NCI-H1417 treated with DMSO at 0.1 percent for 48 hours (cell line): Measurements from ENCODE around the gene PHACTR3.

Source experiments
- DNase-seq: peaks from one replicate; lab custom pipeline; 2025; lab: John Stamatoyannopoulos, UW

The PHACTR3 gene

DNA sequence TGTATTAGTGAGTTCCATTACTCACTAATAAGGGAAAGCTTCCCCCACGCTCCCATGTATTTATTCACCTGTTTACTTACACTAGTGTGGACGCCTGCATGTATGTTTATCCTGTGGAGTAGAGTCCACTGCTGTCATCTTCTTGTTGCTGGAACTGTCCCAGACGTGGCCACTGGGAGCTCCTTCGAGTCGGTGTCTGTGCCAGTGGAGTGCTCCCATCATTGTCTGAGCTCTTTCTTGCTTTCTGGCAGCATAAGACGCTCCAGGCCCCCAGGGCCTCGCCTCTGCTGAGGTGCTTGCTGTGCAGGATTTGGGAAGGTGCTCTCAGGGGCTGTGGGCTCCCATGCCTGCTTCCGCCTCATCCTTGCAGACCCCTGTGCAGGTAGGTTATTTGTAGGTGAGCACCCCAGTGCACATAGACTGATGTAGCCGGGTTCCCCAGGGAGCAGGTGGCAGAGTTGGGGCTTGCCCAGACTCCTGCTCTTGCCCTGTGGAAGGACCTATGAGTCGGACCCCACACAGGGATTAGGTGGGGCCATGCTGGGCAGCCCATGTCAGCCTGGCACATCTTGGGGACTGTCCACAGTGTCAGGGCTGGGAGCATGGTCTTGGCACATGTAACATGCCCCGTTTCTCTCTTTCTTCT, 16.6 kb downstream of the PHACTR3 start:
- DNase-seq = no peak

DNA sequence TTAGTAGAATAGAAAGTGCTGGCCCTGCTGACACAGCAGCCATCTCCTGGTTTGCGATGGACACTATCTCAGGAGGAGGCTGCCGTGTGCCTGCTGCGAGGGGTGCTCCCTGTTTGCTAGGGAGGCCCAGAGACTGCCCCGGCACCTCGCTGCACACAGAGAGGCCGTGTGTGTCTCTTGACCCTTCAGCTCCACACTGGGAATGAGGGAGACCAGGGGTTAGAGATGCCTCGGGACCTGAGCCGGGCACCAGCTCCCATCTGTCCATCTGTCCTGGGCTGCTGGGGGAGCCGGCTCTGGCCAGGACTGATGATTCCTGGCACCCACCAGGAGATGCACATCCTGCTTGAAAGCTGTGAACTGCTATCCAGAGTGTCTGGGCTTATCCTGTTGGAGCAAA, 18.2 kb downstream of the PHACTR3 start:
- no peak for DNase-seq

DNA sequence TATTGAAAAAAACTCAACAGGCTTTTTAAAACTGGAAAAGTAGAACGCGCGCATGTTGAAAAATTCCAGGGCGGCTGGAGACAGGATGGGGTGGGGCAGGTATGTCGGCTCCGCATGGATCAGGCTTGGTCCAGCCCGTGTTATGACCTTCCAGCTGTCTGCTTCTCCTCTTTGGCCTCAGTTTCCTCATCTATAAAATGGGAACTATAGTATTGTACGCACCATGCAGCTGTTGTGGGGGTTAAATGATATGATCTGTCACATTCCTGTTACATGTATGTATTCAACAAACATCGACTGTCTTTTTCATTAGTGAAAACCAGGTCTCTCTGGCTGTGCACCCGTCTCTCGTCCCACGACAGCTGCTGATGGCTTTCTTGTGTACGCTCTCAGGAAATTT, 18.8 kb downstream of the PHACTR3 start:
- no peak for DNase-seq

DNA sequence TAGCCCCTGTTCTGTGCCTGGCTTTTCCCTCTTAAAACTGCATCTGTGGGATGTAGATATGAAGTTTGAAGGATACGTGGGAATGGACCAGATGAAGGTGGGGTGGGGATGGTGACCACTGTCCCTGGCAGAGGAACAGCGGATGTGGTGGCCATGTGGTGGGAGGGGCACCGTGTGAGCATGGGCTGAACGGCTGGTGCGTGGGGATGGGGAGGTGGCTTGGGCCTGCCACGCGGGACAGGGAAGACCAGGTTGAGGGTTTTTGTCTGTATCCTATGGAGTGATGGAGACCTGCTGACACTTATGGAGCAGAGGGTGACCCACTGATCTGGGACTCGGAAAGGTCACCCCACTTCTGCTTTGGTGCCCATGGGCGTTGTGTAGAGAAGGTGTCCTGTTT, 19.2 kb downstream of the PHACTR3 start:
- DNase-seq = no peak

DNA sequence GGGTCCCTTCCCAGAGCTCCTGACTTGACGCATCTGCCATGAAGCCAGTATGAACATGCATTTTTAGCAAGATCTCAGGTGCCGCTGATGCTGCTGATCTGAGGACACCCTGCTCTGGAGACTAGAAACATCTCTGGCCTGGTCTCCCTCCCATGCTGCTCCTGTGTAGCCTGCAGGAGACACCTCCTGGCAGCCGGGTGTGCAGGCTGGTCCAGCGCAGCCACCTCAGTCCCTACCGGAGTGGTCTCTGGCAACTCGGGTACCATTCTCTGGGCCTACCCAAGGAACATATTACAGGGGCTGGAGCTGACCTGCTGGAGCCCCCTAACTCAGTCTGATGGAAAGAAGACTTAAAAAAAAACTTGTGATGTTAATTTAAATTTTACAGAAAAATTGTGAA, 20.1 kb downstream of the PHACTR3 start:
- DNase-seq = no peak

DNA sequence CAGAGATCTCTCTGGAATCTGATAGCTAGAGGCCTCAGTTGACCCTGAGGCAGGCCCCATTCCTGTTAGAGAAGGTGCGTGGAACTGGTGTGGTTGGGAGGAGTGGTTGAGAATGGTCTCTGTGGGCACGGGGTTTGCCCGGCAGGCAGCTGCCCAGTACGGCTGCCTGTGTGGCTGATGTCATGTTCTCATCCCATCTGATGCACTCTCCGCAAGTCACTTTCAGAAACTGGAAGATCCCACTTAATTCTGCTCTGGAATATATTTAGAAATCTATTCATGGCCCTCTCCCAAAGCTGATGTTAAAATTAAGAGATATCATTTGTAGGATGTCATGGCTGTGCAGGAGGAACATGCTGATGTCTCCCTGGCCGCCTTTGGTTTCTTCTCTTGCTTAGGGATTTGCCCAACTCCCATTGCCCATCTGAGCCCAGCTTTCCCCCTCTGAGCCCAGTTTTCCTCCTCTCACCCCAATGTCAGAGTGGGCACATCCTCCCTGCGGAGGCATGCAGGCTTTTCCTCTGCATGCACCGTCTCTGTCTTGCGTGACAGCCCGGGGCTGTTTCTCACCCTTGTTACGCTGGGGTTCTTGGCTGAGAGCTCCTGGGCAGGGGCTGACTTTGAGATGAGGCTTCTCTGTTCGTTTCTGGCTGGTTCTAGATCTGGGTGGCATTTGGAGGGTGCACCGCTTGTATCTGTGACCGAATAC, 21.0 kb downstream of the PHACTR3 start:
- DNase-seq = no peak

DNA sequence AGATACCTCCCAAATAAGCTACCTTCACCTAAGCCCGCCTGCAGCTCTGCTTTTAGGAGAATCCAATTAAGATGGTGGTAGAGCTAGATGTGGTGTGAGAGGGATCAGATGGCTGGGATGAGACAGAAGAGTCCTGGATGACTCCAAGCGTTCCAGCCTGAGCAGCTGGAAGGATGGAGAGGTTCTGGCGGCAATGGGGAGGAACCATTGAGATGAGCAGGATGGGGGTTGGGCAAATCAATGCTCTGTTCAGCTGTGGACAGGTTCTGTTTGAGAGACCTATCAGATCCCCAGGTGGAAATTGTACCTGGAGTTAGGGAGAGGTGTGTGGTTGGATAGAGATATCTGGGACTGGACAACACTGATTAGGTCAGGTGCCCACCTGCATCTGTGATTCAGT, 23.0 kb downstream of the PHACTR3 start:
- DNase-seq = no peak

DNA sequence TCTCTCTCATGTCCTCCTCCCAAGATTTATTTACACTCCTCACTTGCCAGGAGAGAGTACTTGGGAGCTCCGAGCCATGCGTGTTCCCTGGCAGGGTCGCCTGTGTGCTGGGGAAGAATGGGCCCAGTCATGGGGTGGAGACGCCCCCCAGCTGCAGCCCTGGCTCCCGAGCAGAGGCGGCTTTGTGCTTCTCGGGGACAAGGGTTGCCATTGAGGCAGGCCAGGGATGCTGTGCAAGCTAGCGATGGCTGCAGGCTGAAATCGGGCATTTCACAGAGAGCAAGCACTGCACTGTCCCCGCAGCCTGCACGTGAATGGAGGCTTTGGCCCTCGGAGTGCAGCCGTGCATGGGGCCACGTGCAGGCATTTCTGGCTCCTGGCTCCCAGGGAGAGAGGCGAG, 23.8 kb downstream of the PHACTR3 start:
- no peak for DNase-seq

DNA sequence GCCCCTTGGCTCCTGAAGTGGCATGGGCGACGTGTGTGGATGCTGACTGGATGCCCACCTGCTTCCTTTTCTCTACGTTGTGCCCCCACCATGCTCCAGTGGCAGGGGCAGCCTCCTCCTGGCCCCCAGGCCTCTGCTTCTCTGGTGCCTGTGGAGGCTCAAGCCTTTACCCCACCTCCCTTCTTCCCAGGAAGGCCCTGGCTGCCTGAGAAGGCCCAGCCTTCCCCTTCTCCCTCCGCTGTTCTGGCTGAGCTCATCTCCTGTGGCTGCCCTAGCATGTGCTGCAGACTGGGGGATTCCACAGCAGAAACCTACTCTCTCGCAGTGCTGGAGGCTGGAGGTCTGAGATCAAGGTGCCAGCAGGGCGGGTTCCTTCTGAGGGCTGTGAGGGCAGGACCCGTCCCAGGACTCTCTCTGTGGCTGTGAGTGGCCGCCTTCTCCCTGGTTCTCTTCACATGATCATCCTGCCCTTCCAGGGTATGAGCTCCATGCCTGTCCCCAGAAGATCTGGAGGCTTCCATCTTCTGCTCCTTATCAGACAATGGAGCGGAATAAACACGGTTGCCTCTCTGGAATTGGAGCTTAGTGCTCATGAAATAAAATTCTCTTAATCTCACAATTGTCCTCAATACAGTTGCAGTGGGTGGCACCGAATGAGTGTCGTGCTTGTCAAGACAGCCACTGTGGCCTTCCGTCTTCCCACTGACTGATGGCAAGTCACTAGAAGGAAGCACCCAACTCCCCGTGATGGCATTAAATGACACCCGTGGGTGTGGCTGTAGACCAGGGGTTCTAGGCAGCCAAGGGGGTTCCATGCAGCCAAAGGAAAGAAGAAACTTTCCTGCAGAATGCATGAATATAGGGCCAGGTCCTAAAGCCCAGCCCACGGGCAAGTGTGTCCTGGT, 25.1 kb downstream of the PHACTR3 start:
- DNase-seq = no peak

DNA sequence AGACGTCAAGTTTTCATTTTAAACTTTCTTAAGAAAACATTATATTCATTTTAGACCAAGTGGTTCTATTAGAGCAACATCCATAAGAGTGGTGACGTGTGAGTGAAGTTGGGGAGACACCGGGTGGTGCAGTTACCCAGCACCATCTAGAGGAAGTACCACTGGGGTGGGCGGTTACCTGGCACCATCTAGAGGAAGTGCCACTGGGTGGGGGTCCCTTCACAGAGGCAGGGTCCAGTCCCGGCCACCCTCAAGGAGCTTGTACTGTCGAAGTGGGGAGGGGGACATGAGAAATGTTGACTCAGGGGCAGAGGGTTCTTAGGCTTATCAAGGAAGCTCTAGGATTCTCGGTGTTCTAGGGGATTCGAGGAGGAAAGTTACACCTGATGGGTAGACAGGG, 26.2 kb downstream of the PHACTR3 start:
- no peak for DNase-seq

DNA sequence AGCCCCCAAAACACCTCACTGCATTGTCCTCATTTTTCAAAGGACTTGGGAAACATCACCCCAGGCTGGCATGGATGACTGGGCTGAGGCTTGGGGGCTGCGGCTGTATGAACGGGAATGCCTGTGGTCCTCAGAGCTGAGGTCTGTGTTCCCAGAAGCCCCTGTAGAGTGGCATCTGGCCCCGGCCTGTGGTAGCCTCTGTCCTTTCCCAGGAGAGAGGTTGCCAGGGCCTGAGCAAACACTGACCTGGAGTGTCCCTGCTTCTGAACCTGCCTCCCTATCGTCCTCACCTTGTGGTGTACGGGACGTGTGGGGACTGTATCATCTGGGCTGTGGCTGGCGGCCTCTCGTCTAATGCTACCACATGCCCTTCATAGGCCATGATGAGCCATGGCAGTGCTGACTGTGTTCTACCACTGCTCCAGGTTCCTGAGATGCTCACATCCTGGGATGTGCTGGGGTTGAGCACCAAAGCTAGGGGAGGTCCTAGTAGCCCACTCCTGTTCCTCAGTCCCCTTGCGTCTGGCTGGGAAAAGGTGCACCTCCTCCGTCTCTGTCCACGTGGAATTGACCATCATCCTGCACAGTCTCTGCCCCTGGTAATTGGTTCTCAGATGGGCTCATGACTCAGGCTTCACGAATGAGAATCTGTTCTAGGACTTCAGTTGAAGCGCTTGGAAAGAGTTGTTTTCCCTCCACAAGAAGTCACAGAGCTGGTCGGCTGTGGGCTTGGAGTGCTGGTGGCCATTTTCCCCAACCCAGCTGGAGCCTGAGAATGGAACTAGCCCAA, 27.6 kb downstream of the PHACTR3 start:
- DNase-seq = no peak

DNA sequence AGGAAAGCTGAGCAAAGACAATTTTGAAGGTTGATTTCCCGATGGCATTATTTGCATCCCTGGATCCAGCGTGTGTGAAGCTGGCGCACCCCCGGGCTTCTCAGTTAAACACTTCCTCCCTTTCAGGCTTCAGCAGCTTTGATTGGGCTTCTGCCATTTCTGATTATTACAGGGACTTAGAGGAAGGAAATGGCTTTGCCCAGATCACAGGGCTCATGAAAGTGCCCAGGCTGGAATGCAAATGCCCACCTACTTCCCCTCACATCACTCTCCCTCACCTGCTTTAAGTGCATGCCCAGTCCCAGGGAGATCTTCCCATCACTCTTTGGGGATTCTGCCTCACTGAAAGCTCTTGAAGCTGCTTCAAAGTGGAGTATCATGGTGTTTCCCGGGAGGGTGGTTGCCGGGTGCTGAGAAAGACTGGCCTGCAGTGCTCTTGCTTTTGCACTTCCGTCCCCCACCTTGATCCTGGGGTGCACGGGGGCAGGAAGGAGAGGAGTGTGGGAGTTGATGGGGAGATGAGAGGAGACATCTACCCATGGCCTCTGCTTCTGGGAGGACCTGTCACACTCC, 28.3 kb downstream of the PHACTR3 start:
- no peak for DNase-seq

DNA sequence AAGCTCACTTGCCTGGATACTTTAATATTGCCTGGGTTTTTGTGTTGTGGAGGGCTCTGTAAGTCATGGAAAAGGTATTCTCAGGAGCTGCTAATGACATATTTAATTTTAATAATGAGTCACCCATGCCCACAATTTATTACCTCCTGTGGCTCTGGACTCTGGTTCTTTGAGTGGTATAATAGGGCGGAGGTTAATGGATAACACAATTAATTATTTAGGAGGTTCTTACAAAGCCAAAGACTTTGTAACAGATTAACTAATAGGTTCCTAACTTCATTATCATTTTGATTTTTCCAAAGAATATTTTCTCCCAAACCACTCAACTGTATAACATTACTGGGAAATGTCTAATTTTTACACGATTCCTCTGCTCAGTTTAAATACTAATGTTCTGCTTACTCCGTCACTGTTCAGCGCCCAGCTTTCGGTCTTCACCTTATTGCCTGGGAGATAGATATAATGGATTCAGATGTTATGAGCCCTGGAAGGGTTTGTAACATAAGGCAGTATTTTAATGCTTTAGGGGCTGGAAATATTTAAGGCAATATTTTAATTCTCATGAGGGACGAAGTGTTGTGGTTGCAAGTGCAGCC, 29.4 kb downstream of the PHACTR3 start:
- no peak for DNase-seq

DNA sequence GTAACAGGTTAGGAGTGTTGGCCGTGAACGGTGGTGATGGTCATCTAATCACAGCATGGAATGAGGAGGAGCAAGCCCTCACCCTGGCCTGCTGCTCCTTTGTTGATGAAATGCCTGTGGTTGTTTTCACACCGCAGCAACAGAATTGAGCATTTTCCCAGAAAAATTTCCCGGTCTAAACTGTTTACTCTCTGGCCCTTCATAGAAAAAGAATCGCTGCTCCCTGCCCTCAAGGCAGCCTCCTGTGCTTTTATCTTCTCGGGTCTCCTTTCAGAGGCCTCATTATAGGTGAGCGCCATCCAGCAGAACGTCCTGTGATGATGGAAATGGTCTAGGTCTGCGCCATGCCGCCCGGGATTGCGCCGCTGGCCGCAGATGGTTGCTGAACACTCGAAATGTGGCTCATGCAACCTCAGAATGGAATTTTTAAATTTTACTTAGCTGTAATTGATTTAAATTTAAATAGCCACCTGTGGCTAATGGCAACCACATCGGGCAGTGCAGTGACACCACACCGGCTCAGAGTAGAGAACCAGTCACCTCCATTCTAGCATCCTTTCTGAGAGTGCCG, 30.2 kb downstream of the PHACTR3 start:
- DNase-seq = no peak

DNA sequence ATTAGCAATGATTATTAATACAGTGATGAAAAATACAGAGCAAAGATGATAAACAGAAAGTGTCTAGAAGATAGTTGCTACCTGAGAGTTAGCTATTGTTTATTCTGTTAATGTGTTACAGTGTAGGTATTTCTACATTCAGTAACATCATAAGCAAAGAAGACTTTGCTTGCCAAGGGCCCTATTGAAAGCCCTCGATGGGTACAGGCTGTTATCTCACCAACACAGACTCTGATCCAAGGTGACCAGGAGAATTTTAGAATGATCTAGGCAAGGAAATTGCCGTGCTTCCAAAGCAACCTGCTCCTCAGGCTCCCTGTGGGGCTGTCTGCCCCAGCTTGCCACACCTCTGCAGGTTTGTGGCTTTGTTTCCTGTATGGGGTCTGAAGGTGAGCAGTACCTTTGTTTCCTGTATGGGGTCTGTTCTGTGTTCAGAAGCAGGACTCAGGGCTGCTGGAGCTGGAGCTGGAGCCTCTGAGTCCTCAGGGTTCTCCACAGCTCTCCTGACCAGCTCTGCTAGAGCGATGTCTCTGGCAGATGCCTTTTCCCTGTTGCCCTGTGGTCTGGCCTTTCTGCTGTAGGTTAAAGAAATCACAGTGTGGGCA, 32.5 kb downstream of the PHACTR3 start:
- DNase-seq = no peak

DNA sequence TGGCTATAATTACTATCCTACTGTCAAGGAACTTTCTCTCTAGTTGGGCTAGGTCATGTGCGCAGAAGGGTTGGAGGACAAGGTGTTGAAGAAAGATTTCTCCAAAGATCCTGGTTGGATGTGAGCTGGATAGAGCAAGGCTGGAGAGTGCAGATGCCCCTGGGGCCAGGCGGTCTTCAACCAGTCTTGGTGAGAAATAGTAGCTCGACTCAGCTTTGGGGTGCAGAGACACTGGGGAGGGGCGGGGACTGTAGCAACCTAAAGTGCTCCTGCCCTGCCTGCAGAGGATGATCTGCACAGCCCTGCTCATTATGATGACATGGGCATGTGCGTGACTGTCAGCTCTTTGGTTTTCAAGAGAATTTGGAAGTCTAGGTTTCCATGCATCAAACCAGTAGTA, 35.9 kb downstream of the PHACTR3 start:
- DNase-seq = no peak

DNA sequence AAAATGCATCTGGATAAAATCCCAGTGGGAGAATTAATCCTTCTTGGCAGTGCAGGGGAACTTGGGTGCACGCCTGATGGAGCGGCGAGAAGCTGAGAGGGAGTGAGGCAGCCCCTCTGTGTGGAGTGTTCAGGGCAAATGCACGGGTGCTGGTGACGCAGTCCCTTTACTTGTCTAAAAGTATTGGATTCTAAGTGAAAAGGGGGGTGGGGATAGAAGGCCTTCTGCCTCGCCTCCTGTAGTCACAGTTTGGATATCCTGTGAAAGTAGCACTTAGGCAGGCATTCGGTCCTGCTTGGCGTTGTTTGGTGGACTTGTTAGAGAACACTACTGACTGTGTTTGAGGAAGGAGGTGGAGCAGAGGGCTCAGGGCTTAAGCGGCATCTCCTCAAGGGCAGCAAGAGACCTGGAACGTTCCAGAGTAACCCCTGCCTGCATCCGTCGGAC, 39.3 kb downstream of the PHACTR3 start:
- DNase-seq = no peak

DNA sequence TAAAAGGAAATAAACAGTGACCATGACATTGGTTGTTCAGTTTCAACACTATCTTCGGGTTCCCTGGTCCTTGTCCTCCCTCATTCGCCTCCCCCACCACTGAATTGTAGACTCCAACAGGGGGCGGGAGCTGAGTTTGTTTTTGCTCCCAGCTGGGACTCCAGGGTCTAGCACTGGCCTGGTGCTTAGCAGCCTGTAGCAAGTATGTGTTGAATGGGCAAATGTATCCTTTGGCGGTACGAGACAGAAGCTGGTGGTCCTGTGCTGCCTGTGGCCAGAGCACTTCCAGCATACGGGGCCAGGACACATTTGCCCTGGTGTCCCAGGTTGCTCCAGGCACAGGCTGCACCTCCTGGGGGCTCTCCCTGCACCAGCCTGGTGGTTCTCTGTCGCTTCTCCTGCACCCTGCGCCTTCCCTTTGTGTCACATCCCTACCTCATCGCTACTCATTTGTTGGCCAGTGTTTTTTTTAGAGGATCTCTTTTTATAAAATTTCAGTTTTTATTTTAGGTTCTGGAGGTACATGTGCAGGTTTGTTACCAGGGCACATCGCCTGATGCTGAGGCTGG, 40.1 kb downstream of the PHACTR3 start:
- DNase-seq = no peak

DNA sequence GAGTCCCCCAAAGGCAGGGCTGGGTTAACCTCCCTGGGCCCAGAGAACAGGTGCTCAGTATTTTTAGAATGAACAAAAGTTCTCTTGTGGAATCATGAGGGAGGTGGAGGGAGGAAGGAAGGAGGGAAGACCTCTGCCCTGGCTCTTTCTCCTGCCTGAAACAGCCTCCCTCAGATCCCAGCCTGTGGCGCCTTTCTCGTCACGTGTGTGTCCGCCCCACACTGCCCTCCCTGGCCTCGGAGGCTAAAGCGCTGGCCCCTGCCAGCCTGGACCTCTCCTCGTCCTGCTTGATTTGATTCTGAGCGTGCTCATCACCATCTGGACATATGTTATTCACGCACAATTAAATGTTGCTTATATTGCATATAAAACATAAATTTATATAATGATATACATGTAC, 40.9 kb downstream of the PHACTR3 start:
- no peak for DNase-seq

DNA sequence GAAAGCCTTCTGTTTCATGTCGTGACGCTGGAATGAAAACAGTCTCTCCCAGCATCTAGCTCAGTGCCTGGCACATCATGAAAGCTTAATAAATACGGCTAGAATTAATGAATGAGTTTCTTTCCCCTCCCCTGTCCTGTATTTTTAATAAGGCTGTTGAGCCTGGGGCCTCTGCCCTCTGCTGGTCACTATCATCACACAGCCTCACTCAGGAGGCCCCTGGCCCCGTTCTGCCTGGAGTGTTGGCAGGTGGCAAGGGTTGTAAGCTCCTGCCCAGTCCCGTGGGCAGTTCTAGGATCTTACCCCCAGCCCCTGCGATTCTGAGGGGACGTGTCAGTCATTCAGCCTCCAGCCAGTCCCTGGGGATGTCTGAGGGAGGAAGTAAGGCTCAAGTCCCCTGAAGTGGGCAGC, 41.4 kb downstream of the PHACTR3 start:
- no peak for DNase-seq
